OCI-LY3 (cell line): Measurements from ENCODE around the gene ROR2.

Source experiments
- H2AFZ ChIP-seq: fragments of 200-600, 300-600 bp; shearing (Covaris generic); 2 replicates; pipeline ENCODE4 v1.6.0; 2014; ENCODE audit warnings: antibody characterized with exemption, low read depth, low read length
- H3K27ac ChIP-seq: fragments of 200-600, 300-600 bp; sonication (generic); 2 replicates; pipeline ENCODE4 v1.5.1; 2014; ENCODE audit warnings: mild to moderate bottlenecking, low read length, moderate library complexity, mixed read lengths
- H3K27me3 ChIP-seq: fragments of 200-600, 300-600 bp; sonication (generic); 2 replicates; pipeline ENCODE4 v1.6.1; 2014; ENCODE audit warnings: low read depth, low read length, mixed read lengths
- H3K36me3 ChIP-seq: fragments of 200-600, 300-600 bp; sonication (generic); replicated peaks from 2 replicates; pipeline ENCODE3; 2014; ENCODE audit warnings: low read depth, low read length, mixed read lengths
- H3K4me1 ChIP-seq: fragments of 300-600, 200-600 bp; sonication (generic); 2 replicates; pipeline ENCODE4 v1.6.1; 2014; ENCODE audit warnings: low read length, mixed read lengths
- H3K4me2 ChIP-seq: fragments of 200-600, 300-600 bp; sonication (generic); 2 replicates; pipeline ENCODE4 v1.6.1; 2014; ENCODE audit warnings: low read length, mixed read lengths
- H3K4me3 ChIP-seq: fragments of 300-600, 200-600 bp; sonication (generic); 2 replicates; pipeline ENCODE4 v1.5.1; 2014; ENCODE audit warnings: antibody characterized with exemption, mild to moderate bottlenecking, low read length, moderate library complexity
- H3K79me2 ChIP-seq: fragments of 300-600, 200-600 bp; shearing (Covaris generic); 2 replicates; pipeline ENCODE4 v1.6.1; 2014; ENCODE audit warnings: mild to moderate bottlenecking, low read length, mixed read lengths
- H3K9ac ChIP-seq: fragments of 300-600, 200-600 bp; shearing (Covaris generic); 2 replicates; pipeline ENCODE4 v1.6.0; 2014; ENCODE audit warnings: mild to moderate bottlenecking, low read length, moderate library complexity
- H3K9me3 ChIP-seq: fragments of 200-600, 300-600 bp; shearing (Covaris generic); 2 replicates; pipeline ENCODE4 v1.6.1; 2014; ENCODE audit warnings: low read length, mixed read lengths; ENCODE audit not compliant: insufficient read depth
- H4K20me1 ChIP-seq: fragments of 200-600, 300-600 bp; sonication (generic); 2 replicates; pipeline ENCODE4 v1.6.1; 2016; ENCODE audit warnings: low read length, mixed read lengths; ENCODE audit not compliant: insufficient read depth
- CTCF ChIP-seq: fragments of 200-600, 300-600 bp; sonication (generic); IDR thresholded peaks from 2 replicates; pipeline ENCODE4 v1.5.1; 2014; ENCODE audit warnings: antibody characterized with exemption, low read length, low read depth
- EZH2phosphoT487 ChIP-seq: fragments of 200-600 bp; shearing (Covaris generic); IDR thresholded peaks from 2 replicates; pipeline ENCODE4 v1.6.1; 2018; ENCODE audit warnings: antibody characterized with exemption, mixed run types, low read depth

Gene ROR2

GRCh38 chr9:91885746-91886413, 64.1 kb downstream of the ROR2 start:
- TF ChIP-seq EZH2phosphoT487 (no peak), CTCF (no peak)
- H3K4me2 ChIP-seq = no peak overlapping the region
- no peaks in the 10 kb centered on the region for H3K9me3 ChIP-seq
- H3K36me3 ChIP-seq = no peaks in the 10 kb centered on the region
- no peak overlapping the region for H3K9ac ChIP-seq
- H3K27ac ChIP-seq = no peak overlapping the region
- H4K20me1 ChIP-seq = no peaks in the 10 kb centered on the region
- H2AFZ ChIP-seq = no peak overlapping the region
- H3K27me3 ChIP-seq = peaks cover 7% of the 10 kb centered on the region
- no peaks in the 10 kb centered on the region for H3K79me2 ChIP-seq
- no peak overlapping the region for H3K4me3 ChIP-seq
- no peaks in the 10 kb centered on the region for H3K4me1 ChIP-seq

- H3K79me2 ChIP-seq = no peaks in the 10 kb centered on the region
- H3K9me3 ChIP-seq = no peaks in the 10 kb centered on the region
- no peak overlapping the region for H3K9ac ChIP-seq
- no peaks in the 10 kb centered on the region for H3K4me1 ChIP-seq
- H3K27me3 ChIP-seq = peaks cover 7% of the 10 kb centered on the region
- no peak overlapping the region for H3K4me3 ChIP-seq
- TF ChIP-seq CTCF (no peak), EZH2phosphoT487 (no peak)
- H2AFZ ChIP-seq = no peak overlapping the region
- H3K27ac ChIP-seq = no peak overlapping the region
- no peaks in the 10 kb centered on the region for H3K36me3 ChIP-seq
- no peaks in the 10 kb centered on the region for H4K20me1 ChIP-seq
- no peak overlapping the region for H3K4me2 ChIP-seq
These were observed 65.0 kb downstream of the ROR2 start for GRCh38 chr9:91884696-91885687.

GRCh38 chr9:91884153-91884552, 65.9 kb downstream of the ROR2 start:
- H2AFZ ChIP-seq = no peak overlapping the region
- no peaks in the 10 kb centered on the region for H3K4me1 ChIP-seq
- H3K9ac ChIP-seq = no peak overlapping the region
- no peak overlapping the region for H3K4me3 ChIP-seq
- H3K27me3 ChIP-seq = peaks cover 7% of the 10 kb centered on the region
- H4K20me1 ChIP-seq = no peaks in the 10 kb centered on the region
- H3K4me2 ChIP-seq = no peak overlapping the region
- no peaks in the 10 kb centered on the region for H3K79me2 ChIP-seq
- H3K36me3 ChIP-seq = no peaks in the 10 kb centered on the region
- H3K9me3 ChIP-seq = no peaks in the 10 kb centered on the region
- H3K27ac ChIP-seq = no peak overlapping the region
- no peak for TF ChIP-seq CTCF
- no peak for TF ChIP-seq EZH2phosphoT487

- no peaks in the 10 kb centered on the region for H3K4me1 ChIP-seq
- H3K9ac ChIP-seq = no peak overlapping the region
- no peaks in the 10 kb centered on the region for H3K79me2 ChIP-seq
- H3K27me3 ChIP-seq = peaks cover 4% of the 10 kb centered on the region
- H3K4me3 ChIP-seq = no peak overlapping the region
- H3K4me2 ChIP-seq = no peak overlapping the region
- no peaks in the 10 kb centered on the region for H3K36me3 ChIP-seq
- no peaks in the 10 kb centered on the region for H3K9me3 ChIP-seq
- no peak overlapping the region for H3K27ac ChIP-seq
- H2AFZ ChIP-seq = no peak overlapping the region
- no peak for TF ChIP-seq CTCF
- no peak for TF ChIP-seq EZH2phosphoT487
- H4K20me1 ChIP-seq = no peaks in the 10 kb centered on the region
These were observed 66.5 kb downstream of the ROR2 start for GRCh38 chr9:91883503-91883902.
